ENCODE data around the gene TMC3.

DNA sequence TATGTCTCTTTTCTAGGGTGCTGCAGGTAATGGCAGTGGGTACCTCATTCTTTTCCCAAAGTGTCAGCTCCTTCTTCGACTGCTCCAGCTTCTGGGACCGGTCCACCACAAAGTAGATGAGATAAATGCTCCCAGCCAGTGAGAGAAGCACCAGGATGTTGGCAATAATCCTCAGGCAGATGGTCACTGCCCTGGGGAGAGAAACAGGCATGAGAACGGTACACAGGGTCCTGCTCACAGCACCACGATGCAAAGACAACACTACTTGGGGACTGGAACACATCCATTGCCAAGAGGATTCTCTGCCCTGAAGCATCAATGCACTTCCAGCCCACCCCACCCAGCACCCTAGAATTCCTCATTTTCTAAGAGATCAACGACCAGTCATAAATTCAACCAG, 22.4 kb downstream of the TMC3 start:
- TF ChIP-seq YY1 (IDR thresholded peaks at IDR 0.05; ENCODE audit: borderline replicate concordance in 1 of 3, control insufficient read depth in 1 of 3, extremely low read depth in 1 of 3, insufficient read depth in 3 of 3, insufficient read length in 1 of 3, insufficient replicate concordance in 2 of 3, low read depth in 1 of 3, low read length in 2 of 3) = no peak
- TF ChIP-seq XRCC3 (IDR thresholded peaks at IDR 0.05) = no peak
- TF ChIP-seq MTA2 (IDR thresholded peaks at IDR 0.05; ENCODE audit: low read depth) = no peak
- TF ChIP-seq, protein P1, sequence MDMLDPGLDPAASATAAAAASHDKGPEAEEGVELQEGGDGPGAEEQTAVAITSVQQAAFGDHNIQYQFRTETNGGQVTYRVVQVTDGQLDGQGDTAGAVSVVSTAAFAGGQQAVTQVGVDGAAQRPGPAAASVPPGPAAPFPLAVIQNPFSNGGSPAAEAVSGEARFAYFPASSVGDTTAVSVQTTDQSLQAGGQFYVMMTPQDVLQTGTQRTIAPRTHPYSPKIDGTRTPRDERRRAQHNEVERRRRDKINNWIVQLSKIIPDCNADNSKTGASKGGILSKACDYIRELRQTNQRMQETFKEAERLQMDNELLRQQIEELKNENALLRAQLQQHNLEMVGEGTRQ (CRISPR knock-in tag; IDR thresholded peaks at IDR 0.05) = no peak
- TF ChIP-seq, protein P2, sequence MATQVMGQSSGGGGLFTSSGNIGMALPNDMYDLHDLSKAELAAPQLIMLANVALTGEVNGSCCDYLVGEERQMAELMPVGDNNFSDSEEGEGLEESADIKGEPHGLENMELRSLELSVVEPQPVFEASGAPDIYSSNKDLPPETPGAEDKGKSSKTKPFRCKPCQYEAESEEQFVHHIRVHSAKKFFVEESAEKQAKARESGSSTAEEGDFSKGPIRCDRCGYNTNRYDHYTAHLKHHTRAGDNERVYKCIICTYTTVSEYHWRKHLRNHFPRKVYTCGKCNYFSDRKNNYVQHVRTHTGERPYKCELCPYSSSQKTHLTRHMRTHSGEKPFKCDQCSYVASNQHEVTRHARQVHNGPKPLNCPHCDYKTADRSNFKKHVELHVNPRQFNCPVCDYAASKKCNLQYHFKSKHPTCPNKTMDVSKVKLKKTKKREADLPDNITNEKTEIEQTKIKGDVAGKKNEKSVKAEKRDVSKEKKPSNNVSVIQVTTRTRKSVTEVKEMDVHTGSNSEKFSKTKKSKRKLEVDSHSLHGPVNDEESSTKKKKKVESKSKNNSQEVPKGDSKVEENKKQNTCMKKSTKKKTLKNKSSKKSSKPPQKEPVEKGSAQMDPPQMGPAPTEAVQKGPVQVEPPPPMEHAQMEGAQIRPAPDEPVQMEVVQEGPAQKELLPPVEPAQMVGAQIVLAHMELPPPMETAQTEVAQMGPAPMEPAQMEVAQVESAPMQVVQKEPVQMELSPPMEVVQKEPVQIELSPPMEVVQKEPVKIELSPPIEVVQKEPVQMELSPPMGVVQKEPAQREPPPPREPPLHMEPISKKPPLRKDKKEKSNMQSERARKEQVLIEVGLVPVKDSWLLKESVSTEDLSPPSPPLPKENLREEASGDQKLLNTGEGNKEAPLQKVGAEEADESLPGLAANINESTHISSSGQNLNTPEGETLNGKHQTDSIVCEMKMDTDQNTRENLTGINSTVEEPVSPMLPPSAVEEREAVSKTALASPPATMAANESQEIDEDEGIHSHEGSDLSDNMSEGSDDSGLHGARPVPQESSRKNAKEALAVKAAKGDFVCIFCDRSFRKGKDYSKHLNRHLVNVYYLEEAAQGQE (IDR thresholded peaks at IDR 0.05; ENCODE audit: borderline replicate concordance) = no peak
- TF ChIP-seq, protein P2 (CRISPR knock-in tag; IDR thresholded peaks at IDR 0.05; ENCODE audit: low read depth) = no peak
